ENCODE data around the gene HAPLN3.

GRCh38 chr15:88932271-88932874 is 37.0 kb upstream of the HAPLN3 start:
- TF ChIP-seq CTCF (IDR thresholded peaks at IDR 0.05 in 4 of 5, conservative IDR thresholded peaks at IDR 0.05 in 1 of 5), result no peak
- no peak for TF ChIP-seq POLR2A (IDR thresholded peaks at IDR 0.05)
